ENCODE data around the gene TBC1D3B.
"Not testable (repeated sequence)": the region's sequence is repeated elsewhere in the genome, so short reads cannot be mapped to it uniquely, and the experiment has no call there.

TBC1D3B gene

DNA sequence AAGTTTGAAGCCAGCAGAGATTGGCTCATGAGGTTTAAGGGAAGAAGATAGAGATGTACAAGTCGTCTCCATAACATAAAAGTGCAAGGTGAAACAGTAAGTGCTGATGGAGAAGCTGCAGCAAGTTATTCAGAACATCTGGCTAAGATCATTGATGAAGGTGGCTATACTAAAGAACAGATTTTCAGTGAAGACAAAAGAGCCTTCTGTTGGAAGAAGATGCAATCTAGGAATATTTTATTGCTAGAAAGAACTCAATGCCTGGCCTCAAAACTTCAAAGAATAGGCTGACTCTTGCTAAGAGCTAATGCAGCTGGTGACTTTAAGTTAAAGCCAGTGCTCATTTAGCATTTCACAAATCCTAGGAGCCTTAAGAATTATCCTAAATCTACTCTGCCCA, 46.8 kb downstream of the TBC1D3B start:
- no peak for DNase-seq (ENCODE audit: low spot score)
- Histone ChIP-seq H3K27ac (no peak overlapping the region), H3K4me3 (no peak overlapping the region)
- TF ChIP-seq, protein P1, sequence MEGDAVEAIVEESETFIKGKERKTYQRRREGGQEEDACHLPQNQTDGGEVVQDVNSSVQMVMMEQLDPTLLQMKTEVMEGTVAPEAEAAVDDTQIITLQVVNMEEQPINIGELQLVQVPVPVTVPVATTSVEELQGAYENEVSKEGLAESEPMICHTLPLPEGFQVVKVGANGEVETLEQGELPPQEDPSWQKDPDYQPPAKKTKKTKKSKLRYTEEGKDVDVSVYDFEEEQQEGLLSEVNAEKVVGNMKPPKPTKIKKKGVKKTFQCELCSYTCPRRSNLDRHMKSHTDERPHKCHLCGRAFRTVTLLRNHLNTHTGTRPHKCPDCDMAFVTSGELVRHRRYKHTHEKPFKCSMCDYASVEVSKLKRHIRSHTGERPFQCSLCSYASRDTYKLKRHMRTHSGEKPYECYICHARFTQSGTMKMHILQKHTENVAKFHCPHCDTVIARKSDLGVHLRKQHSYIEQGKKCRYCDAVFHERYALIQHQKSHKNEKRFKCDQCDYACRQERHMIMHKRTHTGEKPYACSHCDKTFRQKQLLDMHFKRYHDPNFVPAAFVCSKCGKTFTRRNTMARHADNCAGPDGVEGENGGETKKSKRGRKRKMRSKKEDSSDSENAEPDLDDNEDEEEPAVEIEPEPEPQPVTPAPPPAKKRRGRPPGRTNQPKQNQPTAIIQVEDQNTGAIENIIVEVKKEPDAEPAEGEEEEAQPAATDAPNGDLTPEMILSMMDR (IDR thresholded peaks at IDR 0.05) = no peak

DNA sequence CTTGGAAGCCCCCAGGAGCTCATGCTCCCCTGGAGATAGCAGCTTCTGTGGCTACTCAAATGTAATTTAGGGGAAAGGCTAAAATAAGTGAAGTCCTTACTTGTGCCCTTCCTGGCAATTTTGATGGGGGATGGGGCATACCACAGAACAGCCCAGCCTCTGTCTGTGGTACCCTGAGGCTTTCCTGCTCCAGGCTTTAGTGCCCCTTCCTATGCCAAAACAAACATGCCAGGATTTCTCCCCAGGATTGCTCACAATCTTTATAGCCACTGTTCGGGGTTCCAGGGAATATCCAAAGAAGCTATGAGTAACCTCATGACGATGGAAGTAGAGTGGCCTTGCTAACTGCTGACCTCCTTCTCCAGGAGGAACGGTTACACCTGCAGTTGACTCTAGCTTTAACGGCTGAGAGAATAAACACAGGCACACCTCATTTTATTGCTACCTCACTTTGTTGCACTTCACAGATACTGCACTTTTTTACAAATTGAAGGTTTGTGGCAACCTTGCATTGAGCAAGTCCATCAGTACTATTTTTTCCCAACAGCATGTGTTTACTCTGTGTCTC, 47.9 kb downstream of the TBC1D3B start:
- TF ChIP-seq, protein P1 (IDR thresholded peaks at IDR 0.05) = no peak
- no peak for DNase-seq (ENCODE audit: low spot score)
- Histone ChIP-seq H3K27ac (no peak overlapping the region), H3K4me3 (no peak overlapping the region)

DNA sequence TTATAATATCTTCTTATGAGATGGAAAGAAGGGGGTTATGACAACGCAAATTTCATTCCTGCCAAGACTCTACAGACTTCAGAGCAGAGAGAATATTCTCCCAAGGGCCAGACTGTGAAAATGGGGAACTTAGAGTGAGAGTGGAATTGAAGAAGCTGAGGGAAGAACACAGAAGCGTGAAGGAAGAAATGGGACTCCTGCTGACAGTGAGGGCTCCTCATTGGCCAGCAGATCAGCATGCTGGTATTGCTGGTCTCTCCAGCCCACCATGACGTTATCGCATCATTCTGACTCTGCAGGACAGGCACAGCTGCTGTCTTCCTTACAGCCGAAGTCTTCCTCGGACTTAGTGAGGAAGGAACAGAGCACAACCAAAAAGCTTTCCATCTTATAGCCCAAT, 48.5 kb downstream of the TBC1D3B start:
- no peak for DNase-seq (ENCODE audit: low spot score)
- H3K27ac ChIP-seq = no peak overlapping the region
- no peak overlapping the region for H3K4me3 ChIP-seq
- TF ChIP-seq, protein P1 (IDR thresholded peaks at IDR 0.05) = no peak

DNA sequence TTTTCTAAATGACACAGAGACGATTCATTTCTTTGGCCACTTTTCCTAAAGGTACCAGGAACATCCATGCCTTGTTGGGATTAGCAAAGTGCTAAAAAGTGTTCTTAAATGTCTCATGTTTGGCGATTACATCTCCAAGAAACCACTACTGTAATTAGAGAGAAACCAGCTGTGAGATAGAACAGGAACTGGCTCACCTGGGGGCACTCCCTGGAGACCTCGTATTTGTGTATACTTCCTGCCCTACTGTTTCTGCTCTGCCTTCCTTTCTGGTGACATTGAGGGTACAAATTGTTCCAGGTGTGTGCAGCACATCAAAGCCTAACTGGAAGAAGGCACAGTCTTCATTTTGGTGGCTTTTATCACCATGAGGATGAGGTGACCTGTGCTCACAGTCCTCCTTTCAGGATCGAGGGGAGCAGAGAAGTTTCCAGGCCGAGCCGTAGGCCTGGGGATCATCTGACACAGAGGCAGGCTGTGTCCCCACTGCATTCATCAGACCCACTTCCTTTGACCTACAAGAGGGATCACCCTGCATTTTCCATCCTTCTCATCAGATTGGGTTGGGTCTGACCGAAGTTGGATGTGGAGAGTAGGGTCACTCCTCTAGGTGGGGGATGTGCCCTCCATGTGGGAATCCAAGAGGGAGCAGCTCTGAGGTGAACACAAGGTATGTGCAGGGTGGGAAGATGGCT, 49.1 kb downstream of the TBC1D3B start:
- H3K4me3 ChIP-seq = no peak overlapping the region
- no peak overlapping the region for H3K27ac ChIP-seq
- DNase-seq (ENCODE audit: low spot score) = no peak
- TF ChIP-seq, protein P1 (IDR thresholded peaks at IDR 0.05) = no peak

DNA sequence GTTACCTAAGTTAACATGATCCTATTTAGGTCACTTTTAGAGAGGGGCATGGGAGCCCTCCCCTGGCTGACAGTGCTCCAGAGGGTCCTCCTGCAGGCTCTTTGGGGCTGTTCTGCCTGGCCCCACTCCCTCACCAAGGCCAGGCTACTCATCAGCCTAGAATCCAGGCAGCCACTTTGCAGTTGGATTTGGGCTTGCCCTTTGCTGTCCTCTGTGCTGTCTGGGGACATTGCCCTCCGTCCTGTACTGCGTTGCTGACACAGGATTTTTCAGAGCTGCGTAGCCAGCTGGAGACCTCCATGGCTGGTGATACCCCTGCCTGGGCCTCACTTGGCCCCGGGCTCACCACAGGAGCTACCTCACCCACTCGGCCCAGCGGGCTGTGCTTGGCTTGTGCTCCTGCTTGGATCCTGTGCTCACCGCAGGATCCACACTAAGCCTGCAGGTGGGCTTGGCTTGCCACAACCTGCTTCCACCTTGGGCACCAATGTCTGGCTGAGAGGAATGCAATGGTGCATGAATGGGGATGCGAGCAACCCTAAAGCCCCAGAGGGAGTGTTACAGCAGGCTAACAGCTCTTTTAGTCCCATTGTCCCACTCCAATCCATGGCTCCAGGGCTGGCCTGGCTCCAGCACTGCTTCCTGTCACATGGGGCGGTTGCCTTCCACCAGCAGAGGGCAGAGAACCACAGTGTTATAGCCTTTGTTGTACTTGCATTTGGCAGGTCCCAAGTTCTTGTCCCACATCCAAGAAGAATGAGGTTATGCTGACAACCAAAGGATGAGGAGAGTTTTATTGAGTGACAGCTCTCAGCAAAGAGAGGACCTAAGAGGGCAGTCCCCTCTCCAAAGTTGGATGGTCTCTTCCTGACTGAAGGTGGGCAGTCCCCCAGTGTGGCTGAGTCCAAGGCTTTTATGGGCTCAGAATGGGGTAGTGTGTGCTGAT, 51.3 kb downstream of the TBC1D3B start:
- Histone ChIP-seq H3K27ac (no peak overlapping the region), H3K4me3 (no peak overlapping the region)
- no peak for DNase-seq (ENCODE audit: low spot score)
- TF ChIP-seq, protein P1 (IDR thresholded peaks at IDR 0.05) = no peak

DNA sequence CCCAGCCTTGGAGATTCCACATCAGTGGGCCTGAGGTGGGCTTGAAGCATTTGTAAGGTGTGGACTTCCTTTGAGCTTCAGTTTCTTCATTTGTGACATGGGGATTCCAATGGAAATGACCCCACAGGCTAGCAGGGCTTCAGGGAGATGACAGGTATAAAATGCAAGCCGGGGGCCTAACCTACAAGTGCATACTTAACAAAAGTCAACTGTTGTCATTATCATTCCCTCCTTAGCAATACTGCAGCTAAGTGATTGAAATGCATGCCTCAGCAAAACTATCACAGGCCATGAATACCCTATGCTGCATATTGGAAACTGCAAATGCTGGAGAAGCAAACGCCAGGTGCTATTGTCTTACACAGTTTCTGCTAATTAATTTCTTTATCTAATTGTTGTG, 53.0 kb downstream of the TBC1D3B start:
- no peak for DNase-seq (ENCODE audit: low spot score)
- H3K27ac ChIP-seq = no peak overlapping the region
- no peak overlapping the region for H3K4me3 ChIP-seq
- TF ChIP-seq, protein P1 (IDR thresholded peaks at IDR 0.05) = no peak

DNA sequence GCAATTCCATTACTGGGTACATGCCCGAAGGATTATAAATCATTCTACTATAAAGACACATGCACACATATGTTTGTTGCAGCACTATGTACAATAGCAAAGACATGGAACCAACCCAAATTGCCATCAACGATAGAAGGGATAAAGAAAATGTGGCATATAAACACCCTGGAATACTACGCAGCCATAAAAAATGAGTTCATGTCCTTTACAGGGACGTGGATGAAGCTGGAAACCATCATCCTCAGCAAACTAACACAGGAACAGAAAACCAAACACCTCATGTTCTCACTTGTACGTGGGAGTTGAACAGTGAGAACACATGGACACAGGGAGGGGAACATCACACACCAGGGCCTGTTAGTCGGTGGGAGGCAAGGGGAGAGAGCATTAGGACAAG, 55.3 kb downstream of the TBC1D3B start:
- not testable (repeated sequence) for H3K27ac ChIP-seq; DNase-seq (ENCODE audit: low spot score); H3K4me3 ChIP-seq
